Muscle of leg (tissue), 9 donors: Measurements from ENCODE around the gene EPN1. TPM values are rescaled to one million over a fixed set of nuclear protein-coding genes. Genes with fewer than 3 reads are reported as not detected.

ENCODE experiments used
- polyA plus RNA-seq, 8 donors: library from polyadenylated mRNA; unstranded; fragments of 120-200 nt; gene quantifications; one replicate each; pipeline versions ENCODE4 v1.2.1 to v1.2.3, GENCODE V29; 2013; ENCODE audit warnings: inconsistent platforms in 1 of 8, low replicate concordance in 1 of 8; ENCODE audit not compliant: insufficient read length in 8 of 8, insufficient read depth in 1 of 8
- total RNA-seq: library from RNA; stranded (reverse); fragments of 120-200 nt; gene quantifications from one replicate; pipeline ENCODE4 v1.2.4, GENCODE V29; 2013

Gene EPN1
- total and polyA plus RNA-seq, 9 donors: 21.8 to 114 (median 92.0) TPM

Other genes with a start within 250 kb of the EPN1 start
- gene SHISA7, start 231.9 kb upstream of the EPN1 start, total RNA-seq: under 0.01 TPM
- under 1 TPM; 0.08 to 0.32 (median 0.17) TPM for gene SHISA7, start 231.9 kb upstream of the EPN1 start, polyA plus RNA-seq
- gene ISOC2, start 213.6 kb upstream of the EPN1 start, total RNA-seq: 35.8 TPM
- 10 to 100 TPM; 31.8 to 39.1 (median 35.1) TPM for gene ISOC2, start 213.6 kb upstream of the EPN1 start, polyA plus RNA-seq
- gene C19orf85, start 210.5 kb upstream of the EPN1 start, total RNA-seq: not detected
- not detected for gene C19orf85, start 210.5 kb upstream of the EPN1 start, polyA plus RNA-seq
- 1.6 TPM for gene ZNF628, start 198.6 kb upstream of the EPN1 start, total RNA-seq
- gene ZNF628, start 198.6 kb upstream of the EPN1 start, polyA plus RNA-seq: 1 to 10 TPM; 2.8 to 5.1 (median 3.8) TPM
- gene NAT14, start 190.0 kb upstream of the EPN1 start, total RNA-seq: 30.0 TPM
- 10 to 100 TPM; 23.5 to 44.1 (median 29.5) TPM for gene NAT14, start 190.0 kb upstream of the EPN1 start, polyA plus RNA-seq
- 20.0 TPM for gene SSC5D, start 186.8 kb upstream of the EPN1 start, total RNA-seq
- gene SSC5D, start 186.8 kb upstream of the EPN1 start, polyA plus RNA-seq: 10 to 100 TPM in 6 of 8 donors, 1 to 10 TPM in 2; 7.9 to 54.8 (median 24.7) TPM
- 0.89 TPM for gene SBK2, start 138.1 kb upstream of the EPN1 start, total RNA-seq
- 1 to 10 TPM; 3.0 to 9.7 (median 3.7) TPM for gene SBK2, start 138.1 kb upstream of the EPN1 start, polyA plus RNA-seq
- 0.13 TPM for gene SBK3, start 129.7 kb upstream of the EPN1 start, total RNA-seq
- gene SBK3, start 129.7 kb upstream of the EPN1 start, polyA plus RNA-seq: under 1 TPM in 5 of 8 donors, not detected in 3; 0.10 to 0.29 (median 0.15) TPM
- gene ZNF579, start 94.4 kb upstream of the EPN1 start, total RNA-seq: 4.7 TPM
- 10 to 100 TPM; 11.0 to 18.5 (median 14.1) TPM for gene ZNF579, start 94.4 kb upstream of the EPN1 start, polyA plus RNA-seq
- 3.7 TPM for gene FIZ1, start 75.7 kb upstream of the EPN1 start, total RNA-seq
- 10 to 100 TPM; 10.7 to 15.1 (median 12.7) TPM for gene FIZ1, start 75.7 kb upstream of the EPN1 start, polyA plus RNA-seq
- 9.3 TPM for gene ZNF524, start 74.9 kb upstream of the EPN1 start, total RNA-seq
- gene ZNF524, start 74.9 kb upstream of the EPN1 start, polyA plus RNA-seq: 10 to 100 TPM in 1 of 8 donors, 1 to 10 TPM in 7; 7.0 to 11.6 (median 9.0) TPM
- 1.2 TPM for gene ZNF865, start 69.6 kb upstream of the EPN1 start, total RNA-seq
- 1 to 10 TPM; 6.9 to 9.9 (median 7.8) TPM for gene ZNF865, start 69.6 kb upstream of the EPN1 start, polyA plus RNA-seq
- 5.3 TPM for gene ZNF784, start 50.7 kb upstream of the EPN1 start, total RNA-seq
- 1 to 10 TPM; 6.6 to 9.8 (median 8.7) TPM for gene ZNF784, start 50.7 kb upstream of the EPN1 start, polyA plus RNA-seq
- 5.6 TPM for gene ZNF580, start 34.2 kb upstream of the EPN1 start, total RNA-seq
- gene ZNF580, start 34.2 kb upstream of the EPN1 start, polyA plus RNA-seq: 10 to 100 TPM; 20.9 to 28.5 (median 23.6) TPM
- 15.1 TPM for gene ZNF581, start 31.6 kb upstream of the EPN1 start, total RNA-seq
- 10 to 100 TPM; 23.4 to 37.6 (median 27.0) TPM for gene ZNF581, start 31.6 kb upstream of the EPN1 start, polyA plus RNA-seq
- 5.3 TPM for gene CCDC106, start 27.0 kb upstream of the EPN1 start, total RNA-seq
- 10 to 100 TPM; 12.9 to 16.4 (median 15.3) TPM for gene CCDC106, start 27.0 kb upstream of the EPN1 start, polyA plus RNA-seq
- 70.2 TPM for gene U2AF2, start 20.2 kb upstream of the EPN1 start, total RNA-seq
- gene U2AF2, start 20.2 kb upstream of the EPN1 start, polyA plus RNA-seq: 100 to 1,000 TPM; 103 to 156 (median 130) TPM
- not detected for gene NLRP9, start 63.2 kb downstream of the EPN1 start, total RNA-seq
- gene NLRP9, start 63.2 kb downstream of the EPN1 start, polyA plus RNA-seq: not detected
- 0.62 TPM for gene RFPL4A, start 83.9 kb downstream of the EPN1 start, total RNA-seq
- under 1 TPM in 5 of 8 donors, not detected in 3; 0.23 to 0.86 (median 0.51) TPM for gene RFPL4A, start 83.9 kb downstream of the EPN1 start, polyA plus RNA-seq
- 0.66 TPM for gene RFPL4AL1, start 93.9 kb downstream of the EPN1 start, total RNA-seq
- gene RFPL4AL1, start 93.9 kb downstream of the EPN1 start, polyA plus RNA-seq: 1 to 10 TPM in 1 of 8 donors, under 1 TPM in 5, not detected in 2; 0.22 to 1.2 (median 0.56) TPM
- gene NLRP11, start 156.8 kb downstream of the EPN1 start, total RNA-seq: not detected
- gene NLRP11, start 156.8 kb downstream of the EPN1 start, polyA plus RNA-seq: under 1 TPM in 1 of 8 donors, not detected in 7; 0.04 TPM
- gene NLRP4, start 161.3 kb downstream of the EPN1 start, total RNA-seq: not detected
- gene NLRP4, start 161.3 kb downstream of the EPN1 start, polyA plus RNA-seq: not detected